ENCODE data around the gene XKR8.

The XKR8 gene

DNA sequence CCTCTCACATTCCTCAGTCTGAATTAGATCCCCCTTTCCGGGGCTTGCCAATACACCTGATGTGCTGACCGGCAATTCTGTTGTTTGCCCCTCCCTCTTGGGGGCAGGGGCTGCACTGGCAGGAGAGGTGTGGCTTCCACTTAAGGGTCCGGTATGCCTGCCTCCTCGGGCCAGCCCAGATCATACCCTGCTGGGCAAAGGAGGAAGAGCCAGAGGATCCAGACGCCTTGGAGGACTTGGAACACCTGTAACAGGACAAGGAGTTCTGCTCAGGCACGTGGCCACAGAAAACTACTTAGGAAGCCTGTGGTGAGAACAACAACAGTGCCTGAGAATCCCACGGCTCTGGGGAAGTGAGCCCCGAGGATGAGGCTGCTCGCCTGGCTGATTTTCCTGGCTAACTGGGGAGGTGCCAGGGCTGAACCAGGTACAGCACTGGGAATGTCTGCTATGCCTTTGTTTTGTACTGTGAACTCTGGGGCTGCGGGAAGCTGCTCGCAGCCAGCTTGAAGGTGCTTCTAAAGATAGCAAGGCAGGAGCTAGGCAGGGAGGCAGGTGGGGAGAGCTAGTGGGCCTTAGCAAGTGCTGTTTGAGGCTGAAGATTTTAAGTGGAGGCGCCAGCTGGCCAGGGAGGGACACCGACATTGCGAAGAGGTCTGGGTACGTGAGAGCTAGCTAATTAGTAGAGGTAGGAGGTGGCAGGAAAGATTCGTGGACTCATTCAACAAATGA is 24.8 kb upstream of the XKR8 start, which contains the start of gene SMPDL3B:
TSS of gene SMPDL3B (plus strand) at position 183 of the 732 bp plus-strand sequence. CDS start at position 367, 184 bp downstream.
- Histone ChIP-seq H3K4me1 (ENCODE audit: low read length) (peaks cover 15% of the 10 kb centered on the region), H3K36me3 (replicated peaks; ENCODE audit: insufficient read depth, low read length) (no peaks in the 10 kb centered on the region), H3K79me2 (ENCODE audit: low read length) (no peaks in the 10 kb centered on the region), H3K4me3 (ENCODE audit: low read length) (peak within 1 kb of the TSS; percentile 53), H3K27me3 (replicated peaks; ENCODE audit: insufficient read depth, low read length) (no peaks in the 10 kb centered on the region), H3K9me2 (replicated peaks; ENCODE audit: insufficient read depth, low read length) (no peaks in the 10 kb centered on the region), H4K20me1 (ENCODE audit: insufficient read depth, low read length) (no peaks in the 10 kb centered on the region), H3K9ac (ENCODE audit: low read length) (peak within 1 kb of the TSS; percentile 32; the same call in 1 of the 2 replicates), H3F3A (ENCODE audit: insufficient read depth, low read length) (peaks cover 4% of the 10 kb centered on the region; the same call in 1 of the 2 replicates), H3K4me2 (ENCODE audit: low read depth, low read length) (peak within 1 kb of the TSS; percentile 82), H2AFZ (ENCODE audit: low read length) (peak within 1 kb of the TSS; percentile 77), H3K9me3 (replicated peaks; ENCODE audit: insufficient read depth, low read length) (no peaks in the 10 kb centered on the region), H3K27ac (ENCODE audit: low read length) (no peak within 1 kb of the TSS)
- no peak for TF ChIP-seq EZH2 (optimal IDR thresholded peaks at IDR 0.05; ENCODE audit: low read depth, low read length)
- TF ChIP-seq, protein P1, sequence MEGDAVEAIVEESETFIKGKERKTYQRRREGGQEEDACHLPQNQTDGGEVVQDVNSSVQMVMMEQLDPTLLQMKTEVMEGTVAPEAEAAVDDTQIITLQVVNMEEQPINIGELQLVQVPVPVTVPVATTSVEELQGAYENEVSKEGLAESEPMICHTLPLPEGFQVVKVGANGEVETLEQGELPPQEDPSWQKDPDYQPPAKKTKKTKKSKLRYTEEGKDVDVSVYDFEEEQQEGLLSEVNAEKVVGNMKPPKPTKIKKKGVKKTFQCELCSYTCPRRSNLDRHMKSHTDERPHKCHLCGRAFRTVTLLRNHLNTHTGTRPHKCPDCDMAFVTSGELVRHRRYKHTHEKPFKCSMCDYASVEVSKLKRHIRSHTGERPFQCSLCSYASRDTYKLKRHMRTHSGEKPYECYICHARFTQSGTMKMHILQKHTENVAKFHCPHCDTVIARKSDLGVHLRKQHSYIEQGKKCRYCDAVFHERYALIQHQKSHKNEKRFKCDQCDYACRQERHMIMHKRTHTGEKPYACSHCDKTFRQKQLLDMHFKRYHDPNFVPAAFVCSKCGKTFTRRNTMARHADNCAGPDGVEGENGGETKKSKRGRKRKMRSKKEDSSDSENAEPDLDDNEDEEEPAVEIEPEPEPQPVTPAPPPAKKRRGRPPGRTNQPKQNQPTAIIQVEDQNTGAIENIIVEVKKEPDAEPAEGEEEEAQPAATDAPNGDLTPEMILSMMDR (IDR thresholded peaks at IDR 0.05; ENCODE audit: low read length), result peak; percentile 11; the same call in 1 of the 2 replicates
- DNase-seq, result peak; percentile 24

DNA sequence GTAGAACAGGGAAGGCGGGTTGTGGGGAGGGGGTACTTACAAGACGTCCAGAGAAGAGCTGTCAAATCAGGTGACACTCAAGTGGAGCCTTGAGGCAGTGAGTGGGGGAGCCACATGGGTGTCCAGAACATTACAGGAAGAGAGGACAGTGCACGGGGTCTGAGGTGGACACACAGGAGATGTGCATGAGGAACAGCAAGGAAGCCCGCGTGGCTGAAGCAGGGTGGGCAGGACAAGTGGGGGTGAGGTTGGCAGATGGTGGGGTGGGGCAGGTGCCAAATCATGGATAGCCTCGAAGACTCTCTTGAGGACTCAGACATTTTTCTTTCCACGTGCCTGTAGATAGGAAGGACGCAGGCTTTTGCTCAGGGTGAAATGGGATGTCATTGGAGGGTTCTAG is 24.1 kb upstream of the XKR8 start:
- H2AFZ ChIP-seq (ENCODE audit: low read length), result peak overlapping the region; percentile 77; the same call in 1 of the 2 replicates
- TF ChIP-seq EZH2phosphoT487 (IDR thresholded peaks at IDR 0.05; ENCODE audit: low read length) (no peak), EZH2 (optimal IDR thresholded peaks at IDR 0.05; ENCODE audit: low read depth, low read length) (no peak)
- TF ChIP-seq, protein P1 (IDR thresholded peaks at IDR 0.05; ENCODE audit: low read length), result no peak
- H3K9ac ChIP-seq (ENCODE audit: low read length), result no peak overlapping the region
- H3K9me3 ChIP-seq (replicated peaks; ENCODE audit: insufficient read depth, low read length), result no peaks in the 10 kb centered on the region
- H3K27me3 ChIP-seq (replicated peaks; ENCODE audit: insufficient read depth, low read length), result no peaks in the 10 kb centered on the region
- H3K27ac ChIP-seq (ENCODE audit: low read length), result no peak overlapping the region
- no peaks in the 10 kb centered on the region for H4K20me1 ChIP-seq (ENCODE audit: insufficient read depth, low read length)
- no peak overlapping the region for H3K4me3 ChIP-seq (ENCODE audit: low read length)
- H3K36me3 ChIP-seq (replicated peaks; ENCODE audit: insufficient read depth, low read length), result no peaks in the 10 kb centered on the region
- no peak for DNase-seq
- peaks cover 4% of the 10 kb centered on the region; the same call in 1 of the 2 replicates for H3F3A ChIP-seq (ENCODE audit: insufficient read depth, low read length)
- H3K4me2 ChIP-seq (ENCODE audit: low read depth, low read length), result no peak overlapping the region
- no peaks in the 10 kb centered on the region for H3K9me2 ChIP-seq (replicated peaks; ENCODE audit: insufficient read depth, low read length)
- H3K4me1 ChIP-seq (ENCODE audit: low read length), result peaks cover 15% of the 10 kb centered on the region
- H3K79me2 ChIP-seq (ENCODE audit: low read length), result no peaks in the 10 kb centered on the region

DNA sequence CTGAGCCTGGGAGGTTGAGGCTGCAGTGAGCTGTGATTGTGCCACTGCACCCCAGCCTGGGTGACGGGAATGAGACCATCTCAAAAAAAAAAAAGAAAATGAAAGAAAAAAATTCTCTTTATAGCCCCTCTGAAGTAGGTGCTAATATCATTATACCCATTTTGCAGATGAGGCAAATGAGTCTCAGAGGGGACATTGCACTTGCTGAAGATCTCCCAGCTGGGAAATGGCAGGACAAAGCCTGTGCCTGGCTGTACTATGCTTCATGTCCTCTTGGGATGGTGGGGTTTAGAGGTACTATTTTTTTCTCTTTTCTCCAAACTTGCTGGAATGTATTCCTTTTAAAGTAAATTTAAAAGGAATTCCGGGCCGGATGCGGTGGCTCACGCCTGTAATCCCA is 23.4 kb upstream of the XKR8 start:
- H3K36me3 ChIP-seq (replicated peaks; ENCODE audit: insufficient read depth, low read length), result no peaks in the 10 kb centered on the region
- H3K9me2 ChIP-seq (replicated peaks; ENCODE audit: insufficient read depth, low read length), result no peaks in the 10 kb centered on the region
- H3K4me1 ChIP-seq (ENCODE audit: low read length), result peaks cover 15% of the 10 kb centered on the region
- no peaks in the 10 kb centered on the region for H3K9me3 ChIP-seq (replicated peaks; ENCODE audit: insufficient read depth, low read length)
- DNase-seq, result no peak
- H3K27ac ChIP-seq (ENCODE audit: low read length), result no peak overlapping the region
- H3K4me3 ChIP-seq (ENCODE audit: low read length), result no peak overlapping the region
- H4K20me1 ChIP-seq (ENCODE audit: insufficient read depth, low read length), result no peaks in the 10 kb centered on the region
- no peak overlapping the region for H3K4me2 ChIP-seq (ENCODE audit: low read depth, low read length)
- no peak overlapping the region for H2AFZ ChIP-seq (ENCODE audit: low read length)
- no peaks in the 10 kb centered on the region for H3K79me2 ChIP-seq (ENCODE audit: low read length)
- no peak overlapping the region for H3K9ac ChIP-seq (ENCODE audit: low read length)
- peaks cover 4% of the 10 kb centered on the region; the same call in 1 of the 2 replicates for H3F3A ChIP-seq (ENCODE audit: insufficient read depth, low read length)
- TF ChIP-seq EZH2phosphoT487 (IDR thresholded peaks at IDR 0.05; ENCODE audit: low read length) (no peak), EZH2 (optimal IDR thresholded peaks at IDR 0.05; ENCODE audit: low read depth, low read length) (no peak)
- TF ChIP-seq, protein P1 (IDR thresholded peaks at IDR 0.05; ENCODE audit: low read length), result no peak
- no peaks in the 10 kb centered on the region for H3K27me3 ChIP-seq (replicated peaks; ENCODE audit: insufficient read depth, low read length)

Data from MM.1S (cell line).